Omental fat pad (tissue), 4 donors: ENCODE measurements around the gene MAST2. TPM values are rescaled to one million over a fixed set of nuclear protein-coding genes. Genes with fewer than 3 reads are reported as not detected.

ENCODE experiments used
- ATAC-seq: fragments of 150-250 bp; one replicate; pipeline ENCODE4 v1.9.1; 2016; ENCODE audit warnings: mild to moderate bottlenecking, moderate library complexity; ENCODE audit not compliant: low FRiP score
- DNase-seq: peaks from one replicate; pipeline ENCODE4 v3.0.0-alpha.2; 2019; ENCODE audit warnings: low spot score
- total RNA-seq, 4 donors: library from RNA; depleted of rRNA; stranded (reverse); fragments of >200 nt; gene quantifications; one replicate each; pipeline ENCODE4 v1.1.0, GENCODE V29; 2016
- TF ChIP-seq, protein P1 (sequence below), 3 donors: fragments of 450-650 bp; IDR thresholded peaks; one replicate each; pipeline ENCODE4 v1.5.1; 2016 to 2017; ENCODE audit warnings: antibody characterized with exemption in 3 of 3, mild to moderate bottlenecking in 3 of 3, moderate library complexity in 2 of 3

The MAST2 gene
- total RNA-seq, 4 donors from 2014 or later, result 12.0 to 22.0 (median 18.1) TPM

GRCh38 chr1:46076343-46076742 lies 272.9 kb downstream of the MAST2 start:
- no peak for ATAC-seq
- TF ChIP-seq, protein P1, sequence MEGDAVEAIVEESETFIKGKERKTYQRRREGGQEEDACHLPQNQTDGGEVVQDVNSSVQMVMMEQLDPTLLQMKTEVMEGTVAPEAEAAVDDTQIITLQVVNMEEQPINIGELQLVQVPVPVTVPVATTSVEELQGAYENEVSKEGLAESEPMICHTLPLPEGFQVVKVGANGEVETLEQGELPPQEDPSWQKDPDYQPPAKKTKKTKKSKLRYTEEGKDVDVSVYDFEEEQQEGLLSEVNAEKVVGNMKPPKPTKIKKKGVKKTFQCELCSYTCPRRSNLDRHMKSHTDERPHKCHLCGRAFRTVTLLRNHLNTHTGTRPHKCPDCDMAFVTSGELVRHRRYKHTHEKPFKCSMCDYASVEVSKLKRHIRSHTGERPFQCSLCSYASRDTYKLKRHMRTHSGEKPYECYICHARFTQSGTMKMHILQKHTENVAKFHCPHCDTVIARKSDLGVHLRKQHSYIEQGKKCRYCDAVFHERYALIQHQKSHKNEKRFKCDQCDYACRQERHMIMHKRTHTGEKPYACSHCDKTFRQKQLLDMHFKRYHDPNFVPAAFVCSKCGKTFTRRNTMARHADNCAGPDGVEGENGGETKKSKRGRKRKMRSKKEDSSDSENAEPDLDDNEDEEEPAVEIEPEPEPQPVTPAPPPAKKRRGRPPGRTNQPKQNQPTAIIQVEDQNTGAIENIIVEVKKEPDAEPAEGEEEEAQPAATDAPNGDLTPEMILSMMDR (IDR thresholded peaks at IDR 0.05), result no peak
- no peak for DNase-seq

DNA sequence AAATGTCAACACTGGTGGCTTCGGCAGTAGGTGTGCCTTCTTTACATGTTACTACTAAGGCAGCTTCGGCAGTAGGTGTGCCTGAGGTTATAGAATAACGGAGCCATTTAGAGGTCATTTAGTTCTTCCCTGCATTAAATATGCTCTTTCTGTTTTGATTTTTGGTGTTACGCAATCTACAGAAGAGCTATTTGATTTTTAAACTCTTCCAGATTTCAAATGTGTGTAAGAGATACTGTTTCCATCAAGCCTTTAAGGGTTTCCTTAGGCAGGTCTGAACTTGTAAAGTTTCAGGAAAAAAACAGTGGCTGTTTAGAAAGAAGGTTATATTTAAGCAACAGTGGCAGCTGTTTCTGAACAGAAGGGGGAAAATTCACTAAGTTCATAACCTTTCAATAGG lies 274.2 kb downstream of the MAST2 start:
- no peak for DNase-seq
- TF ChIP-seq, protein P1 (IDR thresholded peaks at IDR 0.05), result no peak
- no peak for ATAC-seq

DNA sequence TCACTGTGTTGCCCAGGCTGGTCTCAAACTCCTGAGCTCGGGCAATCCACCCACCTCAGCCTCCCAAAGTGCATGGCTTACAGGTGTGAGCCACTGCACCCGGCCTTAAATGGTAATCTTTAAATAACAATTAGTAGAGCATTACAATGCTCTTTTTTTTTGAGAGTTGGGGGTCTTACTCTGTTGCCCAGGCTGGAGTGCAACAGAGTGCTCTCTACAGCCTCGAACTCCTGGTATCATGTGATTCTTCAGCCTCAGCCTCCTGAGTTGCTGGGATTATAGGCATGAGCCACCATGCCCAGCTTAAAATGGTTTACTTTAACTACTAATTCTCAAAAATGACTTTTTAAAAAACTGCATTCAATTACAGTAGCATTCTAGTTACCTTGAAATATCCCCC lies 276.8 kb downstream of the MAST2 start:
- DNase-seq (no peak), ATAC-seq (no peak)
- TF ChIP-seq, protein P1 (IDR thresholded peaks at IDR 0.05), result no peak

DNA sequence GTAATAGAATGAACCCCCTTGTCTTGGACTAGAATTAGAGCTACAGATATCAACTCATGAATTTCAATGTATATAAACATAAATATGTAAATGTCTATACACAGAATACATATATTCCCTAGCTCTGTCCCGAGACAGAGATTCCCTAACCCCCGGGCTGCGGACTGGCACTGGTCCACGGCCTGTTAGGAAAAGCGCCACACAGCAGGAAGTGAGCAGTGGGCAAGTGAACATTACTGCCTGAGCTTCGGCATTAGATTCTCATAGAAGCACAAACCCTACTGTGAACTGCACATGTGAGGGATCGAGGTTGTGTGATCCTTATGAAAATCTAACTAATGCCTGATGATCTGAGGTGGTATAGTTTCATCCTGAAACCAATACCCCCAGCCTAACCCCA lies 277.8 kb downstream of the MAST2 start:
- DNase-seq, result no peak
- ATAC-seq, result no peak
- TF ChIP-seq, protein P1 (IDR thresholded peaks at IDR 0.05), result no peak

DNA sequence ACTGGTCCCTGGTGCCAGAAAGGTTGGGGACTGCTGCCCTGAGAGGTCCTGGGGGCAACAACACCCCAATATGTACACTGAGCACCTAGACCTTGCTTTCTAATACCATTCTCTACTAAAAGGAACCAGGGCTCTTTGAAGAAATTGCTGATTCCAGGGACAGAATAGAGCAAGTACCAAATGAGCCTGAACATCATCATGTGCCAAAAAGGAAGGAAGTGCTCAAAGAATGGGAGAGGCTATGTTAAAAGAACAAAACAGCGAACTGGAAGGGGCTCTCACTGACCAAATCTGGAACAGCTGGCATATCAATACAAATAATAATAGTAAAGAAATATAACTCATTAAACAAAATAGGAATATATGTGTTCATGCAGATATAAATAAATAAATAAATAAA lies 278.2 kb downstream of the MAST2 start:
- DNase-seq (no peak), ATAC-seq (no peak)
- TF ChIP-seq, protein P1 (IDR thresholded peaks at IDR 0.05), result no peak

- ATAC-seq (no peak), DNase-seq (no peak)
- TF ChIP-seq, protein P1 (IDR thresholded peaks at IDR 0.05), result no peak
These were observed 280.2 kb downstream of the MAST2 start for GRCh38 chr1:46083579-46083978.

- TF ChIP-seq, protein P1 (IDR thresholded peaks at IDR 0.05), result no peak
- DNase-seq (no peak), ATAC-seq (no peak)
These were observed 281.4 kb downstream of the MAST2 start for GRCh38 chr1:46084553-46085451.
